ENCODE results near the gene TRAF4.

- TF ChIP-seq CTCF (IDR thresholded peaks at IDR 0.05; ENCODE audit: borderline replicate concordance, extremely low read depth, low read length, poor library complexity, severe bottlenecking) (no peak), EZH2 (IDR thresholded peaks at IDR 0.05; ENCODE audit: borderline replicate concordance, low read depth, low read length, severe bottlenecking) (no peak)
These were observed 24.8 kb upstream of the TRAF4 start for GRCh38 chr17:28719021-28719433.

Data from DND-41 (cell line).